ENCODE results near the gene C1orf52.

Gene C1orf52

GRCh38 chr1:85267313-85267712, 7.9 kb upstream of the C1orf52 start:
- no peak for TF ChIP-seq CTCF (IDR thresholded peaks at IDR 0.05)

- no peak for TF ChIP-seq CTCF (IDR thresholded peaks at IDR 0.05)
Measured at GRCh38 chr1:85264150-85264549, 4.7 kb upstream of the C1orf52 start.

- TF ChIP-seq CTCF (IDR thresholded peaks at IDR 0.05) = no peak
Measured at GRCh38 chr1:85262985-85263384, 3.5 kb upstream of the C1orf52 start.

GRCh38 chr1:85259912-85260274, 431 bp upstream of the C1orf52 start:
- peak; percentile 2; the same call in 1 of the 2 replicates for TF ChIP-seq CTCF (IDR thresholded peaks at IDR 0.05)

GRCh38 chr1:85258536-85259117, 835 bp downstream of the C1orf52 start:
- no peak for TF ChIP-seq CTCF (IDR thresholded peaks at IDR 0.05)

GRCh38 chr1:85245891-85246290, 13.6 kb downstream of the C1orf52 start:
- no peak for TF ChIP-seq CTCF (IDR thresholded peaks at IDR 0.05)

- TF ChIP-seq CTCF (IDR thresholded peaks at IDR 0.05) = no peak
Measured at GRCh38 chr1:85245456-85245855, 14.0 kb downstream of the C1orf52 start.
